Activated naive CD8-positive, alpha-beta T cell treated with anti-CD3 and anti-CD28 coated beads, Interleukin-2, amount 50 U/mL, for 24 hours (primary cell): ENCODE data around the gene E4F1.

ENCODE experiments used
- ATAC-seq: fragments of 150-1000 bp; cut with Tn5 transposase; one replicate; pipeline ENCODE4 v1.10.0; 2021
- DNase-seq: peaks from one replicate; pipeline ENCODE4 v3.0.0; 2021
- H3K27ac Mint-ChIP-seq: one replicate; pipeline ENCODE4 v1.8.0; 2021; ENCODE audit warnings: mild to moderate bottlenecking, mixed read lengths
- H3K27me3 Mint-ChIP-seq: one replicate; pipeline ENCODE4 v1.8.0; 2021; ENCODE audit warnings: mixed read lengths
- H3K36me3 Mint-ChIP-seq: one replicate; pipeline ENCODE4 v1.8.0; 2021; ENCODE audit warnings: low read depth, mixed read lengths
- H3K4me1 Mint-ChIP-seq: one replicate; pipeline ENCODE4 v1.8.0; 2021; ENCODE audit warnings: mixed read lengths
- H3K4me3 Mint-ChIP-seq: one replicate; pipeline ENCODE4 v1.8.0; 2021; ENCODE audit warnings: mild to moderate bottlenecking, moderate library complexity, mixed read lengths
- H3K9me3 Mint-ChIP-seq: one replicate; pipeline ENCODE4 v1.8.0; 2021; ENCODE audit warnings: mixed read lengths

The E4F1 gene

DNA sequence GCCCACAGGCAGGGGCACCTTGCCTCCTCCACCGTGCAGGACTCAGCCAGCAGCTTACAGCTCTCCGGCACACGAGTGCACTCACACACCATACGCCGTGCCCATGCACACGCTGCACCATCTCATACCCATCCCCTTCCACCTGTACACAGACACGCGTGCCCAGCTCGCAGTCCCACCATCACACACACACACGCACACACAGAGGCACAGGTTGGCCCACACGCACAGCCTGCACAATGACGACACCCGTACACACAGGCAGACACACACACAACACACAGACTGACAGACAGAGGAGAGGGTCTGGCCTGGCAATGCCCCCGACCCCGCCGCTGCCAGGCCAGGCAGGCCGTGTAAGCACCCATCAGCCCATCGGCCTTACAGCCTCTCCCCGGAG is 39.0 kb upstream of the E4F1 start:
- Mint-ChIP-seq H3K4me3 (no peak overlapping the region), H3K9me3 (no peaks in the 10 kb centered on the region), H3K36me3 (no peaks in the 10 kb centered on the region), H3K27me3 (no peaks in the 10 kb centered on the region), H3K4me1 (no peaks in the 10 kb centered on the region), H3K27ac (no peak overlapping the region)
- ATAC-seq, result no peak
- DNase-seq, result no peak

DNA sequence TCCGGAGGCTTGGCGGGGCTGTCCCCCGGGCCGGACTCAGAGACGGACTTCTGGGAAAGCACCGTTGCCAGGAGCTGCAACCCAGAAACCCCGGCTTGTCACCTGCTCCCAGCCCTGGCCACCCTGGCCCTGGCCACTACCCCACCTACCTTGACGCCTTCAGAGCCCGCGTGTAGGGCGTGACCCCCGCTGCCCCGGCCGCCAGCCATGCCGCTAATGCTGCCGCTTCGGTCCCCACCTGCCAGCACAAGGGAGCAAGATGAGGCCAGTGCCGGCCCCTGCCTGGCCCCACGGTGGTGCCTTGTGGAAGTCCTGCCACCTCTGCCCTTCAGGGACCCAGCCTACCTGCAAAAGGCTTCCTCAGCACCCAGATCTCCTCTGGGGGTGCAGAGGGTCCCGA is 38.4 kb upstream of the E4F1 start:
- no peaks in the 10 kb centered on the region for H3K27me3 Mint-ChIP-seq
- H3K9me3 Mint-ChIP-seq, result no peaks in the 10 kb centered on the region
- H3K4me1 Mint-ChIP-seq, result no peaks in the 10 kb centered on the region
- H3K27ac Mint-ChIP-seq, result no peak overlapping the region
- DNase-seq (no peak), ATAC-seq (no peak)
- no peaks in the 10 kb centered on the region for H3K36me3 Mint-ChIP-seq
- no peak overlapping the region for H3K4me3 Mint-ChIP-seq

DNA sequence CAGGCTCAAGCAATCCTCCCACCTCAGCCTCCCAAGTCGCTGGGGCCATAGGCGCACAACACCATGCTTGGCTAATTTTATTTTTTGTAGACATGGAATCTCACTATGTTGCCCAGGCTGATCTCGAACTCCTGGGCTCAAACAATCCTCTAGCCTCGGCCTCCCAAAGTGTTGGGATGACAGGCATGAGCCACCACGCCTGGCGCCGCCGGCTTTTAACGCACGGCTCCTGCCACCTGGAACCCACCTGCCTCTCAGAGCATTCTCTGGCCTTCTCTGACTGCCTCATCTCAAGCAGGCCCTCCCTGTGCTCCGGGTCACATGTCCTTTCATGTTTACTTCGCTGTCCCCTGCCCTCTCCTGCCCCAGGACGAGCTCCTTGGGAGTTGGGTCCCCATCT is 37.3 kb upstream of the E4F1 start:
- Mint-ChIP-seq H3K27ac (no peak overlapping the region), H3K9me3 (no peaks in the 10 kb centered on the region), H3K4me1 (no peaks in the 10 kb centered on the region), H3K36me3 (no peaks in the 10 kb centered on the region), H3K4me3 (no peak overlapping the region), H3K27me3 (no peaks in the 10 kb centered on the region)
- DNase-seq, result no peak
- ATAC-seq, result no peak

DNA sequence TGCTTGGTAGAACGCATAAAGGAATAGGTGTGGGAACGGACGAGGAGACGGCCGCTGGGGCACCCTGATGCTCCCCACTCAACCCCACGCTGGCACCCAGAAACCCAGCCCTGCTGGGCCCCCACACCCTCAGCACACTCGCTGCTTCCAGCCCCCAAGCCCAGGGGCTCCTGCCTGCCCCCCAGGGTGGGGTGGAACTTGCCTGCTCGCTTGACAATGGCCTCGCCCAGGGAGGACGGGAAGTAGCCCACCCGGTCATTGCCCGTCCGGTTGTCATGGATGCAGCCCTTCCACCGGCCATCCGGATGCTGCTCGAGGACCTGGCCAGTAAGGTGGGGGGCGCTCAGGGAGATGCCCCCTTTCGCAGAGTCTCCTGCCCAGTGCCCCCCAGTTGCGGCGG is 36.9 kb upstream of the E4F1 start:
- no peak overlapping the region for H3K27ac Mint-ChIP-seq

DNA sequence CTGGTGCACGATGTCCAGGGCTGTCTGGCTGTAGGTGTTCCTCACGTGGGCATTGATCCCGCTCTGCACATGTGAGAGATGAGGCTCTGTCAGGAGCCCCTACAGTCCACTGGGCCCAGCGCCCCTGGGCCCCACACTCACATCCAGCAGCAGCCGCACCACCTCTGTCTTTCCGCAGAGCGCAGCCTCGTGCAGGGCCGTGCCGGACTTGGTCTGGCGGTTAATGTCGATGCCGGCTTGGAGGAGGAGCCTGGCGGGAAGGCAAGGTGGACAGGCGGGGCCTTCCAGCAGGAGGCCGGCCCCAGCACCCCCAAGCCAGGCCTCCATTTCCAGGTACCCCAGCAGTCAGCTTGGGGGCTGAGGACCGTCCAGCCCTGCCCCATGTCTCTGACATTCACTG is 36.2 kb upstream of the E4F1 start:
- DNase-seq (no peak), ATAC-seq (no peak)
- Mint-ChIP-seq H3K27me3 (no peaks in the 10 kb centered on the region), H3K27ac (no peak overlapping the region), H3K9me3 (no peaks in the 10 kb centered on the region), H3K4me3 (no peak overlapping the region), H3K36me3 (no peaks in the 10 kb centered on the region), H3K4me1 (no peaks in the 10 kb centered on the region)

More for the DNA sequence above, 36.9 kb upstream of the E4F1 start:
- Mint-ChIP-seq H3K27me3 (no peaks in the 10 kb centered on the region), H3K9me3 (no peaks in the 10 kb centered on the region), H3K4me3 (no peak overlapping the region), H3K4me1 (no peaks in the 10 kb centered on the region), H3K36me3 (no peaks in the 10 kb centered on the region)
- ATAC-seq (no peak), DNase-seq (no peak)

DNA sequence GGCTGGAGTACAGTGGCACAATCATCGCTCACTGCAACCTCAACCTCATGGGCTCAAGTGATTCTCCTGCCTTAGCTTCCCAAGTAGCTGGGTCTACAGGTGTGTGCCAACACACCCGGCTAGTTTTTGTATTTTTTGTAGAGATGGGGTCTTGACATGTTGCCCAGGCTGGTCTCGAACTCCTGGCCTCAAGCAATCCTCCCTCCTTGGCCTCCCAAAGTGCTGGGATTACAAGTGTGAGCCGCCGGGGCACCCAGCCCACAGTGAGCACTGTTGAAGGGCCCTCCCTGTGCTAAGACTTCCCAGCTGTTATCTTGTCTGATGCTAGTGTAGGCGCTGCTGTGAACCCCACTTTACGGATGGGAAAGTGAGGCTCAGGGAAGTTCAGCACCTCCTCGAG is 35.0 kb upstream of the E4F1 start:
- H3K4me1 Mint-ChIP-seq, result no peaks in the 10 kb centered on the region
- DNase-seq (no peak), ATAC-seq (no peak)
- H3K27me3 Mint-ChIP-seq, result no peaks in the 10 kb centered on the region
- no peaks in the 10 kb centered on the region for H3K36me3 Mint-ChIP-seq
- no peaks in the 10 kb centered on the region for H3K9me3 Mint-ChIP-seq
- H3K27ac Mint-ChIP-seq, result no peak overlapping the region
- no peak overlapping the region for H3K4me3 Mint-ChIP-seq

DNA sequence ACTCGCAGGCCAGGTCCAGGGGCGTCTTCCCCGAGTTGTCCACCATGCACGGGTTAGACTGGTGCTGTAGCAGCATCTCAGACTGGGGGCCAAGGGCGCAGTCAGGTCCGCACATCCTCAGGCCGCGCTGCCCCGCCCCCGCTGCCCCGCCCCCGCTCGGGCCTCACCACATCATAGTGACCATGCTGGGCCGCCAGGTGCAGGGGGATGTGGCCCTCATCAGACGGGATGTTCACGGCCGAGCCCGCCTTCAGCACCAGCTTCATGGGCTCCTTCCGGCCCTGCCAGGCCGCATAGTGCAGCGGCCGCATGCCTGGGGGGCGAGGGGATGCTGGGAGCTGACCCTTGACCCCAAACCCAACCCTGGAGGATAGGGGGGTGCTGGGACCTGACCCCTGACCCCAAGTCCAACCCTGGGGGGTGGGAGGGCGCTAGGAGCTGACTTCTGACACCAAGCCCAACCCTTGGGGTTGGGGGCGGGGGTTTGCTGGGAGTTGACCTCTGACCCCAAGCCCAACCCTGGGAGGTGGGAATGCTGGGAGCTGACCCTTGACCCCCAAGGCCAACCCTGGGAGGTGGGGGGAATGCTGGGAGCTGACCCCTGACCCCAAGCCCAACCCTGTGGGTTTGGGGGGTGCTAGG is 34.0 kb upstream of the E4F1 start:
- DNase-seq, result no peak
- ATAC-seq, result no peak
- Mint-ChIP-seq H3K36me3 (no peaks in the 10 kb centered on the region), H3K27ac (no peak overlapping the region), H3K4me3 (no peak overlapping the region), H3K4me1 (no peaks in the 10 kb centered on the region), H3K27me3 (peaks cover 2% of the 10 kb centered on the region), H3K9me3 (no peaks in the 10 kb centered on the region)

DNA sequence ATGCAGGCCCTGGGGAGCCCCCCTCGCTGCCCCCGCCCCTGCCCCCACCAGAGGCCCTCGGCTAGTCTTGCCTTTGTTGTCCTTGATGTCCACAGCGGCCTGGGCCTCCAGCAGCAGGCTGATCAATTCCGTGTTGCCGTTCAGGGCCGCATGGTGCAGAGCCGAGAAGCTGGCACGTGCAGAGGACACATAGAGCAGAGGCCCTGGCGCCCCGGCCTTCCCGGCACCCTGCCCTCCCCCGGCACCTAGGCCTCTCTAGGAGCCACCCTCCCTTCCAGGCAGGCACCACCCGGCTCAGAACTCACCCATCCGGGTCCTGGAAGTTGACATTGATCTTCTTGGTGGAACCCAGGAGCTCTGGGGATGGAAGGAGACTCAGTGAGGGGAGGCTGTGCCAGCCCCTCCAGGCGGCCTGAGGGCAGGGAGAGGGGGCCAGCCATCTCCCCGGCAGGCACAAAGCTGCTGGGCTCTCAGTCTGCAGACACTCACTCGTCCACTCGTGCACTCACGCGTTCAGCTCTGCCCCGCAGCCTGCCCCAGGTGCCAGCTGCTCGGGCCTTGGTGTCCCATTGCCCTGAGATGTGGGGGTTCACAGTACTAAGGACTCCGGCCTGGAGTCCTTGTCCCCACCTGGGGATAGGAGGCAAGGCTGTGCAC is 33.3 kb upstream of the E4F1 start:
- no peak overlapping the region for H3K27ac Mint-ChIP-seq
- no peaks in the 10 kb centered on the region for H3K36me3 Mint-ChIP-seq
- ATAC-seq (no peak), DNase-seq (no peak)
- H3K4me3 Mint-ChIP-seq, result no peak overlapping the region
- peaks cover 4% of the 10 kb centered on the region for H3K4me1 Mint-ChIP-seq
- H3K9me3 Mint-ChIP-seq, result no peaks in the 10 kb centered on the region
- H3K27me3 Mint-ChIP-seq, result peaks cover 9% of the 10 kb centered on the region

DNA sequence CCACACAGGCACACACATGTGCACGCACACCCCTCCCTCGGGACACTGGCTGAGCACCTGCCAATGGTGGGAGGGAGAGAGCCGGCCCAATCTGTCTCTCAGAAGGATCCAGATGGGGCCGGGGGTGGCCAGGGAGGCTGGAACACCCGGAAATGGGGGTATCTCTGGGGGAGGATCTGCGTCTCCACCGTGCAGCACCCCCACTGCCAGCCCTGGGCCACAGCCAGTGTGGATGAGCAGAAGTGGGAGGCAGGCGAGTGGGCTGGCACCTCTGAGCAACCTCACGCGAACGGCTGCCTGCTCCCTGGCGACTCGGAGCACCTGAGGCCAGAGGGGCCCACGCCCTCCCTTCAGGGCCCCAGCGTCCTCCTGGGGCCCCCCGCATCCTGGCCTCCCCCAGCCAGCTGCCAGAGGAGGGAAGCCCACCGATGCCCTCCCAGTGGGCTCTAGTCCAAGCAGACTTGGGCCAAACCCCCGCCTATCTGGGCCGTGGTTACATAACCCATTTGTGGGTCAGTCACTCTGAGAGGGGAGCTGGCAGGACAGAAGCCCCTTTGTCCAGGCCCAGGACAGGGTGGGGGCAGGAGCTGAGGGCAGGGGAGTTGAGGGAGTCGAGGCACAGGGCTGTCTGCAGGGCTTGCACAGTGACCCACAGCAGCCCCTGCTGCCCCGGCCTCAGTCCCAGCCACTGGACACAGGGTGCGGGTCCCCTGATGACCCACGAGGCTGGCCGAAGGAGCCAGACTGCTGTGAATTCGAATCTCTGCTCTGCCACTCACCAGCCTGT is 32.5 kb upstream of the E4F1 start:
- ATAC-seq, result no peak
- no peak overlapping the region for H3K4me3 Mint-ChIP-seq
- no peaks in the 10 kb centered on the region for H3K36me3 Mint-ChIP-seq
- H3K9me3 Mint-ChIP-seq, result no peaks in the 10 kb centered on the region
- H3K27ac Mint-ChIP-seq, result no peak overlapping the region
- peaks cover 10% of the 10 kb centered on the region for H3K27me3 Mint-ChIP-seq
- H3K4me1 Mint-ChIP-seq, result peaks cover 4% of the 10 kb centered on the region
- no peak for DNase-seq

DNA sequence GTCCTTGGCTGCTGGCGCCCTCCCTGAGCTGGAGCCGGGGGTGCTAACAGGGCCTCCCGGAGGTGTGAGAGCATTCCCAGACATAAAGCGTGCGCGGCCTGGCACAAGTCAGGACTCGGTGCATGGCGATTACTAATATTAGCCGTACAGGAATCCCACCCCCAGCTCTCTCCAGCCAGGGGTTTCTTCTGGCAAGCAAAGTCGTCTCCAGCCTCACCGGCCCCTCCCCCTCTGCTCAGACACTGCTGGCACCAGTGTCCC is 32.0 kb upstream of the E4F1 start:
- peaks cover 10% of the 10 kb centered on the region for H3K27me3 Mint-ChIP-seq
- H3K4me1 Mint-ChIP-seq, result peaks cover 4% of the 10 kb centered on the region
- no peak for ATAC-seq
- DNase-seq, result no peak
- no peak overlapping the region for H3K27ac Mint-ChIP-seq
- H3K9me3 Mint-ChIP-seq, result no peaks in the 10 kb centered on the region
- no peak overlapping the region for H3K4me3 Mint-ChIP-seq
- no peaks in the 10 kb centered on the region for H3K36me3 Mint-ChIP-seq

DNA sequence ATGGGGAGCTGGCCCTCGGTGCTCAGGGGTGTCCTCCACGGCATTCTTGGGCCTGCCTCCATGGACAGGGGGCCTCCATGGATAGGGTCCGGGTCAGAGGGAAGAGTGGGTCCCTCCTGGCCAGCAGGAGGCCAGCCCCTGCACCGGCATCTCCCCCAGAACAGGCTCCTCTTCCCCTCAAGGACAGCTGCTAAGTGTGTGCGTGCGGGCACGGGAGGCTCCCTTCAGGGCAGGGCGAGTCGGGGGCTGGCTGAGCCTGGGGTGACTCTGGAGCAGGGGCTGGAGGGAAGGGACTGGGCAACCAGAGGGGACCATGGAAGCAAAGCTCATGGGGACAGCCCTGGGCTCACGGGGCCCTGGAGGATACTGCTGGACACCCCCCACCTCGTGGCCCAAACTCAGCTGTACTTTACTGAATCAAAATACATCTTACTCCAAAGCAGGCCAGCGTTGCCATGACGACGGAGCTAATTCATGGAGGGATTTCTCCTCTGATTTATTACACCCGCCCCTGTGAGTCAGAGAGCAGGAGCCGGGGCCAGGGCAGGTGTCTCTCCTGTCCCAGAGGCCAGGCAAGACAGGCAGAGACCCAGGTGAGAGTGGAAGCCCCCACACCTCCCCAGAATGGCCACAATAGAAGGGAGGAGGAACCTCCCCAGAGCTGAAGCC is 29.1 kb upstream of the E4F1 start:
- no peaks in the 10 kb centered on the region for H3K36me3 Mint-ChIP-seq
- no peak overlapping the region for H3K4me3 Mint-ChIP-seq
- no peaks in the 10 kb centered on the region for H3K9me3 Mint-ChIP-seq
- peaks cover 32% of the 10 kb centered on the region for H3K27me3 Mint-ChIP-seq
- DNase-seq, result no peak
- ATAC-seq, result no peak
- peaks cover 6% of the 10 kb centered on the region for H3K4me1 Mint-ChIP-seq
- H3K27ac Mint-ChIP-seq, result no peak overlapping the region

DNA sequence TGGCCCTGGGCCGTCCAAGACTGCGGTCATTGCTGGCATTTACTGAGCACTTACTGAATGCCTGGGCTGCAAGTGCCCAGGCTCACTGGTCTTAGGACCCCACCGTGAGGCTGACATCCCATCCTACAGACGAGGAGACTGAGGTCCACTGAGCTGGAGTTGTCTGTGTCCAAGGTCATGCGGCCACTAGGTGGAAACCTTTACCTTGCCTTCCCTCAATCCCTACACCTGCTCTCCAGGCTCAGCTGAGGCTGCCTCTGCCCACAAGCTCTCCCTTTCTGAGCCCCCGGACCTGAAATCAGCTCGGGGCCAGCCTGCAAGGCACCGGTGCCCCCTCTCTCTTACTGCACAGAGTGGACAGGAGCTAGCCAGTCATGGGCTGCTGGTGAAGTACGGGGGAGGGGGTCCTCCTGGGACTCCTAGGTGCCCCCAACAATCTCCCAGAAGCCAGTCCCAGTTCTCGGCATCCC is 28.5 kb upstream of the E4F1 start:
- DNase-seq (peak; percentile 39), ATAC-seq (peak; percentile 73)
- H3K9me3 Mint-ChIP-seq, result no peaks in the 10 kb centered on the region
- H3K4me3 Mint-ChIP-seq, result peak overlapping the region; percentile 4
- H3K27ac Mint-ChIP-seq, result no peak overlapping the region
- peaks cover 6% of the 10 kb centered on the region for H3K4me1 Mint-ChIP-seq
- H3K27me3 Mint-ChIP-seq, result peaks cover 32% of the 10 kb centered on the region
- no peaks in the 10 kb centered on the region for H3K36me3 Mint-ChIP-seq

DNA sequence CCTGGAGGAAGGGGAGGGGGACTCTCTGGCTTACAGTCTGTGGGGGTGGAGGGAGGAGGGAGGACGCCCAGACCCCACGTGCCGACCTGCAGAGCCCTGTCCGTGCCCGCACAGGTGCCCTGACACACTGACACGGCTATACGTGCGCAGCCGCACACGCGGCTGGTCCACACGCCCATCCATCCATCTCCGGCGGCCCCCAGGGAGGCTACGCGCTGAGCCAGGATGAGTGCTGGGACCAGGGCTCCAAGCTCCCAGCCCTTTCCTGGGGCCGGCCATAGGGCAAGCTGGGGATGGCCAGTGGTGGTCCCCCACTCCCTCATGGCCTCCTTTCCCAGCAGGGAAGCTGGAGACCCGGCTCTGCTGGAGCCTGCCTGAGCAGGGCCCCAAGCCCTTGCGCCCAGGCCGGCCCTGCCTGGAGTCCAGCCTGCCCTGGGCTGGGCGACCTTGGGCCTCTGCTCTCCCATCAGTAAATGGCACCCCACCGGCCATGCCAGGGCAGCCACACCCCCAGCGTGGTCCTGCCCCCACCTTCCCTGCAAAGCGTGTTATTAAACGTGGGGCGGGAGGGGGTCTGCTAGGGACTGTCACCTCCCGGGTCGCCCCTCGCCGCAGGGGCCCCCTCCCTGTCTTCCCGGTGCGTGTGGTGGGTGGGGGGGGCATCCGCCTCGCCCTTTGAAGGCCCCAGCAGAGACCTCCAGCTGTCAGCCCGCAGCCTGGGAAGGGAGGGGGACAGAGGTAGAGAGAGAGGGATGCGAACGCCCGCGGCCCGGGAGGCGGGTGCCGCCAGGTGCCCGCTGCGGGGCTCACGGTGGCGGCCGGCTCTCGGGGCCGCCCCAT is 27.8 kb upstream of the E4F1 start:
- Mint-ChIP-seq H3K9me3 (no peaks in the 10 kb centered on the region), H3K4me1 (peaks cover 6% of the 10 kb centered on the region), H3K27ac (no peak overlapping the region), H3K36me3 (no peaks in the 10 kb centered on the region), H3K4me3 (peak overlapping the region; percentile 4), H3K27me3 (peaks cover 35% of the 10 kb centered on the region)
- no peak for ATAC-seq
- DNase-seq, result no peak
